ENCODE data around the gene ECEL1.
"Not testable (repeated sequence)": the region's sequence is repeated elsewhere in the genome, so short reads cannot be mapped to it uniquely, and the experiment has no call there.

Gene ECEL1

DNA sequence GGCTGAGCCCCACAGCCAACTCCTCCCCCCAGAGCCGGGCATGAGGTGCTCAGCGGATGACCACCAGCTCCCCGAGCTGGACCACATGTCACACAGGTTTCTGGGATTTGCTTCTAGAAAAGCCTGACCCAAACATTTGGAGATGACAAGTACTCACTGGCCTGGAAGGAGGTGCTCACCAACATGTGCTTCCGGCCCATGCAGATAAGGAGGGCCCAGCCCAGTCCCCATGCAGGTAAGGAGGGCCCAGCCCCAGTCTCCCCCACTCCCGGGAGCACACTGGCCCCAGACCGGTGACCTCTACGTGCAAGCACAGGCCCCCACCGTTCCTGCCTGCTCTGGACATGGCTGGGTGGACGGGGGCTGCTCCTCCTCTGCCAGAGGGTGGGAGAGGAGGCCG lies 45.7 kb downstream of the ECEL1 start:
- not testable (repeated sequence) for DNase-seq (ENCODE audit: low spot score)

DNA sequence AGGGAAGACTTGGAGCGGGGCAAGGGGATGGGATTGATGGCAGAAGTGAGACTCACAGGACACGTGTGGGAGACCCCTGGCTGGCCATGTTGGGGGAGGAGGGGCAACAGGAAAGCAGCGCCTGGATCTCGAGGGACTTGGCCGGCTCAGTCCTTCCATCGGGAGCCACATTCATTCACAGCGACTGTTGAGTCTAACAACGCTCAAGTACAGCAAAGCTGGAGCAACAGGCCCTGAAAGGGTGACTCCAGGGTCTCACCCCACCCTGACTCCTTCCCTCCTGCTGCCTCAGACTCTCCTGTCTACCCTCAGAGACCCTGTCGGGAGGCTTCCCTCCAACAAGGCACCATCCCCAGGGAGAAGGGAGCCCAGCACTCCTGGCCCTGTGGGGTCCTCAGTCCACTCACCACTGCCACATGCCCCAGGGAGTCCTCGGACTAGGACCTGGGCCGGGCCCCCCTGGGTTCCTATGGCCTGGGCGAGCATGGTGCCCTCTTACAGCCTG lies 46.4 kb downstream of the ECEL1 start:
- no peak for DNase-seq (ENCODE audit: low spot score)

DNA sequence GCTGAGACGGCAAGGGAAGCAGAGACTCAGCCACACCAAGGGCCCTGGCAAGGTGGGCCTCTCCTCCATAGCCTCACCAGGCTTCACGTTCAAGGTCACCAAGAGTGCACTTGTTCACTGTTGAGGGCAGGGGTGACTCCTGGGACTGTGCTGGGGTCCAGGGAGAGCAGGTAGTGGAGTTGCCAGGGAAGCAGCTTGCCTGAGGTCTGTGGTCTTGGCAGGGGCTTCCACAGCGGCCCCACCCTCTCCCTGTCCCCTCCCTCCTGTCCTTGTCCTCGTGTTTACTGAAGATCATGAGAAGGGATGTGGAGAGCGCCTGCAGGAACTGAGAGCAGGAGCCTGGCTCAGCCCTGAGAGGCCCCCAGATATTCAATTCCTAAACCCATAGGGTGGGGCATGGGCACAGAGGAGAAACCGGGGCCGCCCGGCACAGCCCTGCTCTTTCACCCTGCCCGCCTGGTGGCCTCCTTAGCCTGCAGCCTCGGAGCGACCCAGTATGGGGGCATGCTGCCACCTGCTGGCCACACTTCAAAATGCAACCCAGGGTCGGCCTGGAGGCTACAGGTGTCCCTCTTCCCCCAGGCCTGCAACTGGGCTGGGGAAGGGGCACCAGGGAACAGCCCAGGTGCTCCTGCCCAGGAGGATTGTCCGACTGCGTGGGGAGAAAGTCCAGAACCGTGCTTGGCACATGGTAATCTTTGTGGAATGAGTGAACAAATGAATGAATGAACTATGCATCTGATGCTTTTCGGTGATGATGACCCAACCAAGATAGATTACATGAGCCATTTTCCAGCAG lies 47.2 kb downstream of the ECEL1 start:
- peak; percentile 87 for DNase-seq (ENCODE audit: low spot score)

DNA sequence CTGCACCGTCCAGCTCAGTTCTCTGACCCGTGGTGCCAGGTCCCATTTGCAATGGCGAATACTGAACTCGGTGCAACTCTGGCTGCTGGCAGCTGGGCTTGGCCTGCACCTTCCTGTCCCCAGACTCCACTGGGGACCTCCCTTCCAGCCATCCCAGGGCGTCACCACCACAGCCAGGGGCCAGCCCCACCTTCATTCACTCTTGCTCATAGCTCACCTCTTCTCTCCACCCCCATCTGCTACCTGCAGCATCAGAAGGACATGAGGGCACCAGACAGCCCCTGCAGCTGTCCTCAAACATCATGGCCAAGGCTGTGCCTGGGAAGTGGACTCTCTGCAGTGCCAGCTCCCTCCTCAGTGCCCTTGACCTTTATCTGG lies 47.9 kb downstream of the ECEL1 start:
- no peak for DNase-seq (ENCODE audit: low spot score)

DNA sequence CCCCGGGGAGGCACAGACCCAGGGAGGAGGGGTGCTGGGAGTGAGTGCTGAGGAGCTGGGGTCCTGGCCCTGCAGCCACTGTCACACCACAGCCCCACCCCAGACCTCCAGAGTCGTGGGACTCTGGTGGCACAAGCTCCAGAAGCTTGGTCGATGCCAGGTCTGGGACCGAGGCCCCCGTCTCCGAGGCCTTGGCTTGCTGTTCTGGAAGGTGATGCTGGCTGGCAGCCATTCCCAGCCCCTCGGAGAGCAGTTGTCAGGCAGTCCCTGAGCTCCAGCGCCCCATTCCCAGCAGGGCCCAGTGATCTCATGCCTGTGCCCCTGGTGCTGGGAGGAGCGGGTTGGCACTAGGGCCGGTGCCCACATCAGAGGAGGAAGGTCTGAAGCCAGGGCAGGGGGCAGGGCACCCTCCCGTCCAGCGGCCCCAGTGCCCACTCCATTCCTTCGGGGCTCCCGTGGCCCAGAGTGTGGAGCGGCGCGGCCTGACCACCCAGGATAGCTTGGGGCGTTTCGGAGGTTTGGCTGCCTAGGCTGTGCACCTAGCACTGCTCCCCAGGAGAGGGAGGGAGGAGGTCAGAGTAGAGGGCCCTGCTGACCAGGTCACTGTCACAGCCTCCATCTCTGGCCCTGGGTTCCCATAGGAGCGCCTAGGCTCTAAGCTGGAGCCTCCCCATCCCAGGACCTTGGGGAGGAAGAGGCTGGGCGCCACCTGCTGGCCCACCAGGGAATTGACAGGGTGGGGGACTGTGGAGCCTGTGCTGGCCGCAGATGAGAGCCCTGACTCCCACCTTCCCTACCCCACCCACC lies 48.5 kb downstream of the ECEL1 start:
- no peak for DNase-seq (ENCODE audit: low spot score)

DNA sequence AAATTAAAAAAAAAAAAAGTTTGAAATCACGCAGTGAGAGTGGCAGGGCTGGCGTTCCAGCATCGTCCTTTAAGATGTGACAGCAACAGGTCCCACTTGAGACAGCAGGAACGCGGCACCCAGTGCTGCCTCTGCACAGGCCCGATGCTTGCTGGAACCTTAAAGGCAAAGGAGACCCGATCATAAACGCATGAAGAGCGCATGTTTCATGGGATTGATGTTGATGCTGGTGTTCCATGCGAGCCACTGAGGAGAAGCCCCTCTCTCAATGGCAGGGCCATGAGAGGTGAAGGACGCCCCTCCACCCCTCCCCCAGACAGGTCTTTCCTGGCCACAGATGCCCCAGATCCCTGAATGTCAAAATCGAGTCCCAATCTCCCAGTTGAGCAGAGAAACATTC lies 49.5 kb downstream of the ECEL1 start:
- DNase-seq (ENCODE audit: low spot score): no peak

DNA sequence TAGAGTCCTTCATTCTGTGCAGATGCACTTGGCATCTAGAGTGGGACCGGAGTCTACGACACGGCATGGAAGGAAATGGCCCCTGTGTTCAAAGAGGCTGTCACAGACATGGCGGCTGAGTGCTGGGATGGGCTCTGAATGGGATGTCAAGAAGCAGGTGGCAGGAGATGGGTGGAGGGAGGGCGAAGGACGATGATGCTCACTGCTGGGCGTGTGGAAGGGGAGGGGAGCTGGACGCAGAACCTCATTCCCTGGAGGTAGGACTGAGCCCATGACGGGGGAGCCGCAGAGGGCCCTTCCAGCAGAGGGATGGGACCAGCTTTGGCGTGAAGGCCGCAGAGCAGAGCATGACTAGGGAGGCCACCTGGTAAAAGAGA lies 50.5 kb downstream of the ECEL1 start:
- no peak for DNase-seq (ENCODE audit: low spot score)

DNA sequence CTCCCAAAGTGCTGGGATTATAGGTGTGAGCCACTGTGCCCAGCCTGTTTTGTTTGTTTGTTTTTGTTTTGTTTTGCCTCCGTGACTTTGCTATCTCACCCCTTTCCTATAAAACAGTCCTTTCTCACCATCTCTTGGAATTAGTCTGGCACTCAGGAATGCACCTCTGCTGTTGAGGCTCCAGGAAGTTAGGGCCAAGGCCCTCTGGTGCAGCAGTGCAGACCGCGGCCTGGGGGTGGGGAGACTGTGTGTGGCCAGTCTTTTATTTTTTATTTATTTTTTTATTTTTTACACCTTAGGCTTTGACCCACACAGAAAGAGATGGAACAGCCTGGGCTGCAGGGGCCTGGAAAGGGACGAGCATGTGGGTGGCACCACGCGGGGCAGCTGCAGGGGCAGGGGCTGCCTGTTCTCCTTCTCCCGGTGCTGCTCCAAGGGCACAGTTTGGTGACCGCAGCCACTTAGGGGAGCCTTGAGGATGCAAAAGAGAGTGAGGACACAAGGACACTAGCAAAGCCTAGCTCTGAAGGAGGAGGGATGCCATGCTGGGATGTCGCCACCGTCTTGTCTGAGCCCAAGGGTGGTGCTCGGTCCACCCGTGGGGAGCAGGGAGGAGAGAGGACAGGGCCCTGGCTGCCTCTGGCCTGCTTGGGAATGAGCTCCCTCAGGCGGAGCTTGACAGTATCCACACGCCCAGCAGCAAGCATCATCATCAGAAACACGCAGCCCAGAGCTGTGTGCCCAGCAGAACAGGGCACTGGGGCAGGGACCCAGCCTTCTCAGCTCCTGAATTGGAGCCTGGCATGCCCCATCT lies 51.0 kb downstream of the ECEL1 start:
- no peak for DNase-seq (ENCODE audit: low spot score)

DNA sequence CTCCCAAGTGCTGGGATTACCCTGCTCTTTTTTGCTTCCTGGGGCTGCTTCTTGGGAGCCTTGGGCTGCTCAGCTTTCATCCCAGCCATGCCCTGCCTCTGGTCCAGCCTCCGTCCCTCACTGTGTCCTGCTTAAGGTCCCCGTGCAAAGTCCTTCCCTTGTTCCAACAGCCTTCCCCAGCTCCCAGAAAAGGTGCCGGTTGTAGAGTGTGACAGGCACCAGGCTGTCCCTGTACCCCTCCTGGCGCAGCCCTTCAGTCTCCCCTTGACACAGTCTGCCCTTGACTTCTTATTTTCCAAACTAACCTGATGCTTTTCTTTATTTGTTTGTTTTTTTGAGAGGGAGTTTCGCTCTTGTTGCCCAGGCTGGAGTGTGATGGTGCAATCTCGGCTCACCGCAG lies 51.8 kb downstream of the ECEL1 start:
- no peak for DNase-seq (ENCODE audit: low spot score)

DNA sequence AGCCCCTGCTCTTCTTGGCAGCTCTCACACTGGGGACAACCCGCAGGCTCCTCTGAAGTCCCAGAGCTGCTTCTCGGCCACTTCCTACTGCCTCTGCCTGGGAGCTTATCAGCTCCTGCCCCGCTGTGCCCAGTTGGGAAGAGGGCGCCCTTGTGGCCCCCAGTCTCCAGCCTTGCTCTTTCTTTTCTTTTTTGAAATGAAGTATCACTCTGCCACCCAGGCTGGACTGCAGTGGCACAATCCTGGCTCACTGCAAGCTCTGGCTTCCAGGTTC lies 52.3 kb downstream of the ECEL1 start:
- DNase-seq (ENCODE audit: low spot score): no peak

DNA sequence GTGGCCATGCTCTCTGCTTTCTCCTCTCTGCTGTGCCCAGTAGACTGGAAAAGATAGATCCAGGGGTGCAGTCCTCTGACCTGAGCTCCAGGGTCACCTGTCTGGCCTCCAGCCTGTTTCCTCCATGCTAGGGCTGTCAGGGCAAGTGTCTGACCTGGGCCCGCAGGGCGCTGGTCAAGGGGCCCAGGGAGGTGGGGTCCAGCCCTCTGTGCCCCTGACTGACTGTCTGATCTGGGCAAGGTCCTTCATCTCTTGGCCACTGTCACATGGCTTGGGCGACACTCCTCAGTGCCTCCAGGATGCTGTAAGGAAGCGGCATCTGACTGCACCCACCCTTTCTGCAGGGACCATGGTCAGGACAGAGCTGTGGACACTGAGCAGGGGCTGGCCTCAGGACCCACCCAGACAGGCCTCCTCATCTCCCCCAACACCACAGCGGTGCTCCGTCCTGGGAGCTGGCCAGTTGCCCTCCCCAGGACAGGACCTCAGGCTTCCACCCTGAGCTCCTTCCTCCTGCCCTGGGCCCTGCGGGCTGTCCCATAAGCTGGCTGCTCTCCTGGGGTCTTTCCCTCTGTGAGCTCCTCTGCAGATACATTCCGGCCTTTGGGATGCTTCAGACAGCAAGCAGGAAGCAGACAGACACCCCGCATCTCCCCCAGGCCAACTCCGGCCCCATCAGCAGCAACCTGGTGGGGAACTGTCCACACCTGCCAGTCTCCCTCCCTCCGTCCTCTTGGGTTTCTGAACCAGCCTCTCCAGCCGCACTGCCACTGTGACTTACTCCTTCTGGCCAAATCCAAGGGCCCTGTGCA lies 52.9 kb downstream of the ECEL1 start:
- DNase-seq (ENCODE audit: low spot score): no peak

DNA sequence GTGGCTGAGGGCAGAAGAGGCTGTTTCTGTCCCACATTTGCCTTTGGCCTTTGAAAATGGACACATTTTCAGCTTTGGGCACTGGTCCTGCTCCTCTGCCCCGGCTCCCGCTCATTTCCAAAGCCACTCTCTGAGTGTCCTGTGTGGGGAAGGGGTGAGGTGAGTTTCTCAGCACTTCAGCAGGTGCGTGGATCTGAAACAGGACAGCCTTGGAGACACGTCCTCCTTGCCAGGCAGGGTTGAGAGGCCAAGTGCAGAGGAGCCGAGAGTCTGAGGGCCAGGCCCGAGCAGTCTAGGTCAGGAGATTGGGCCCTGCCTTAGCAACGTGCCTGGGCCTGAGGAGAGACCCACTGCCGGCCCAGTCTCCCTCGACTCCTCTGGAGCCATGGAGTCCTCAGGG lies 53.5 kb downstream of the ECEL1 start:
- DNase-seq (ENCODE audit: low spot score): no peak

DNA sequence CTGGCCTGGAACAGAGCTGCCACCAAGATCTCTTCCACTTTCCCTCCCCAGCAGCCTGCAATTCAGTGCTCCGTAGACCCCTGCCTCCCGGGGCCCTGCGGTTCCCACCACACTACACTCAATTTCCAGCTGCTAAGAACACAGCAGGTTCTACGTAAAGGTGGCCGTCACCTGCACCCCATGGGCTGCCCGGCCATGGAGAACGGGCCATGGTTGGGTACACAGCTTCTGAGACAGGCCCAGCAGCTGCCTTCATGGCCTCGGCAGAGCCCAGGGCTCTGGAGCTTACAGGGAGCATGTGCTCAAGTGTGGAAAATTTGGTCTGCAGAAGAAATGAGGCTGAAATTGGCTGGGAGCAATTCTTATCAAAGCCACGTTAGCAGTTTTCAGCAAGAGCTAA lies 54.0 kb downstream of the ECEL1 start:
- DNase-seq (ENCODE audit: low spot score): not testable (repeated sequence)

DNA sequence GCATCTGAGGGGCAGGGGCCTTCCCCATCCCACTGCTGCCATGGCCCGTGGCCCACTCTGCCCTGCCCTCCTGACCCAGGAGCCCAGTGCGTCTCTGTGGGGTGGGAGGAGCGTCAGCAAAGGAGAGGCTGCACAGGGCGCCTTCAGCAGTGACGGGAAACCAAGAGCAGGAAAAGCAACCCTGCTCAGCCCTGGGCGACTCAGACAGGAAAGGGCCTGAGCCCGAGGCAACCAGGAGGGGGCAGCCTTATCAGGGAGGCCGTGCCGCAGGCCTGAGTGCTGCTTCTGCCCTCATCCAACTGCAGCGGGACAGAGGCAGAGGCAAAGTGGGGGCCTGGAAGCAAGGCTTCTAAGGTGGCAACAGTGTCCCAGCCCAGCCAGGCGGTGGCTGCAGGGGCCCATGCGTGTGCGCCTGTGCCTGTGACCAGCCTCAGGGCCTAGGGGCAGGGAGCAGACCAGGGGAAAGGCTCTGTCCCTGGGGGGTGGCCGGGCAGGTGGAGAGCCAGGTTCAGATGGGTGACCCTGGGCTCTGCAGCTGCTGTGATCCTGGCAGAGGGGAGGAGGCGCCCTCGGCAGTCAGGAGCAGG lies 54.9 kb downstream of the ECEL1 start:
- DNase-seq (ENCODE audit: low spot score): no peak

DNA sequence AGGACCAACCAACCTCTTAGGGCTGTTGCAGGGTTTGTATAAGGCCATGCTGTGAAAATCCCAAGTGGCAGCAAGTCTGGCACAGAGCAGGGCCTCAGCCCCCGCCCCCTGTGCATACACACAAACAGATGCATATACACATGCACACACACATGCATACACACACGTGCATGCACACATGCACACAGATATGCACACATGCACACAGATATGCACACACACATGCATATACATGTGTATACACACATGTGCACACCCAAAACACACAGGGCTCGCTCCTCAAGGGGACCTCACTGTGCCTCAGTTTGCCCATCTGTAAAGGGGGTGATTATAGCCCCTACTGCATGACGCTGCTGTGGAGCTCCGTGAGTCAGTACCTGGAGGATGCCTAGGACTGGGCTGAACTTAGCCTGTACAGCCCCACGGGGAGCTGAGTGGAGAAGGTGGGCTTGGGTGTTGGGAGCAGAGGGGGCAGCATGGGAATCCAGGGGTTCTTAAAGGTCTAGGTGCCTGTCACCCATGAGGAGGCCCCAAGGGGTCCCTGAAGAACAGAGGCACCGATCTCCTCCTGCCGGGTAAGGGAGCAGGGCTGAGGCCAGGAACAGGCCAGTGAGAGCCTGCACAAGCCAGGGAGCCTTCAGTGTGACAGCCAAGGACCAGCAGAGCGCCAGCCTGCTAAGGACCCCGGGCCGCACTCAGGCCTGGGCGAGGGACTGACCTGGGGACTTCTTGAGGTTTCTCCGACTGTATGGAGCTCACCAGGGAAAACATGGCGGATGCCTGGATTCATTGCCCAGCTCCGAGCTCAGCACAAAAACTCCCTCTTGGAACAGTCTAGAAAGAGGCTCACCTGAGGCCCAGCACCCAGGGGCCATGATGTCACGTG lies 55.7 kb downstream of the ECEL1 start:
- DNase-seq (ENCODE audit: low spot score): no peak

Measured in HuH-7.5 (cell line).